NCI-H2227 (cell line): ENCODE measurements around the gene PLB1.

Experiments used
- DNase-seq: peaks from one replicate; lab custom pipeline; 2025; ENCODE audit not compliant: unreplicated experiment; lab: John Stamatoyannopoulos, UW

Gene PLB1

DNA sequence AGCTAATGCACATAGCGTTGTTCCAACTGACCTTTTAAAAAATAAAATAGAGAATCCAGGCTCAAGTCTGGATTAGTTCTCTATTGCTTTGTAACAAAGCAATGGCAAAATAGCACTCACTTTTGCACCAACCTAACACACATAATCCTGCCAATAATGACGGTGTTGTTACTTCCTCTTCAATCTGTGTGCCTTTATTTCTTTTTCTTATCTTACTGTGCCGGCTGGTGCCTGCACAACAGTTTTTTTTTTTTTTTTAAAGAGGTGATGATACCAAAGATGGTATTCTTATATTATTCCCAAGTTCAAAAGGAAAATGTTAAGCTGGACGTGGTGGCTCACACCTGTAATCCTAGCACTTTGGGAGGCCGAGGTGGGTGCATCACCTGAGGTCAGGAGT lies 3.4 kb downstream of the PLB1 start:
- DNase-seq, result no peak

- no peak for DNase-seq
Observed at GRCh38 chr2:28505361-28505760, 9.5 kb downstream of the PLB1 start.

DNA sequence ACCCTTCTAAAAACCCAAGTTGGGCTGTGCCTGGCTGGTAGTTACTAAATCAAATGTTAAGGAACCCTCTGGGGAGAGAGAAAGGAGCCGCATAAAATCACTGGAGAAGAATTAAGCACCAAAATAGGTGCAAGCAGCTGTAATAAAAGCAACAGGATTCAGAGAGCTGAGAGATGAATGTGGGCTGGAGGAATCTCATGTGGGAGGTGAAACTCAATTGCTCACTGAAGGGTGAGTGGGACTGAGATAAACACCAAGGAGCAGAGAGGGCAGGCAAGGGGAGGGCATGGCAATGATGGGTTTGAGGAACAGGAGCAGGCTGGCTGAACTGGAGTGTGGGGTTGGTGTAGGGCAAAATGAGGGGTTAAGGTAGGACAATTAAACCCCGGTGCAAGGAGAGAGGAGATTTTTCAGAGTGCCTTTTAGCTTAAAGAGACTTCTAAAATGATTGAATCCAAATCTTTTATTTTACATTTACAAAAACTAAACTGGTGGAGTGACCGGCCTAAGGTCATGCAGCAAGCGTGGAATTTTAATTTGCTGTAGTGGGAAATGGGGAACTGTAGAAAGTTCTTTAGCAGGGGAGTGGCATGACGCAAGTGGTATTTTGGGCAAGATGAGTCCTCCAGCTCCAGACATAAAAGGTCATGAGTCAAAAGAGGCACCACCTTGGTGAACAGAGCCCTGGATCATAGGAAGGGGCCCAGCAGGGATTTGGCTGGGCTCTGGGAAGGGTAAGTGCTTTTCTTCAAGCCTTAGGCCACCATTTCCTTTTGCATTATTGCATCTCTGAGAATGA lies 10.5 kb downstream of the PLB1 start:
- DNase-seq, result no peak

DNA sequence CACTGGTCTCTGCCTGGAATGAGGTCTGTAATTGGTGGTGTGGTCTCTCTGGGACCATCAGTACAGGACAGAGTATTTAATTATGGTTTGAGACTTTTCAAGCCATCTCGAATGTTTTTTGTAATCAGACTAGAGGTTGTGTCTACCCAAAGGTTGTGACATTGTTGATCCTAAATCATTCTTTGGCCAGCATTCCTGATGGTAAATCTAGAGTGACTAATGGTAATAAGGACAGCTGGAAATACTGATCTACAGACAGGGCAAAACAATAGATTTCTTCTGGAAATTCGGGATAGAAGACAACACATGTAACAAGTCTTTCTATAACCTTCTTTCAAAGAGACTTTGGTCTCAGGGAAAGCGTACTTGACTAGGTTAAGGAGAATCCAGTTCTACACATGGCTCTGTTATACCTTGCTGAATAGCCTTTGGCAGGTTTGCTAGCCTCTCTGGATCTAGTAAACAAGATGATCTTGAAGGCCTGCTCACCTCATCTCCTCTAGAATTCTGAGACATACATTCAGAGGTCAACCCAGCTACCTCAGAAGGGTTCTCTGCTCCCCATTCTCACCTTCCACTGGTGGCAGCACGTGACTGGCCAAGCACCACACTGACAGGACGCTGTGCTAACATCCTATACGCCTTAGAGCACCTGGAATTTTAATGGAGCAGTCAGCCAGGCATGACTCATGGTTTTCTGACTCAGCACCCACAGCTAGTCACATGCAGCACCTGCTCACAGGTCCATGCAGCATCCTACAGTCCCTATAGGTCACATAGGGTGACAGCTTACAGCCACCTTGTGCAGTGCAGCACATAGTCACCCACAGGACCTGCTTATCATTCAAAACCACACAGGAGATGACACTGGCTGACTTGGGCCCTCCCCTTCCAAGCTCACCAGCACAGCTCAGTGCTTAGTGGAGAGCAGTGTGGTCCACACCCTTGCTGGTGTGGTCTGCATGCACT lies 12.2 kb downstream of the PLB1 start:
- DNase-seq, result no peak

- DNase-seq, result no peak
Observed at GRCh38 chr2:28509361-28509760, 13.5 kb downstream of the PLB1 start.

DNA sequence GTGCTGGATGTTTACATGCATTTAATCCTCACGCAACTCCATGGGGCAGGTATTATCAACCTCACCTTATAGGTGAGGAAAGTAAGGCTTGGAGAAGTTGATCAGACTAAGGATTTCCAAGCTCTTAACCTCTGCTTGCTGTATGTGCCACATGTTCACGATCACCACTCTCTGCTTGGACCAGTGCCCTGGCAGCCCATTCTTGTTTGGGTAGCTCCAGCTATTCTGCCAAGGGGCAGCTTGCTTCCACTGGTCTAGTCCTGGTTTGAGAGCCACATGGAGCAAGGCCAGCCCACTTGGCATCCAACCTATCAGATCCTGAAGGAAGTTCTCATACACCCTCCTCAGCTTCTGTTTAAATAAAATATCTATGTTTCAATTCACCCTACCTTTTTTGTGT lies 14.3 kb downstream of the PLB1 start:
- DNase-seq, result no peak

- no peak for DNase-seq
Observed at GRCh38 chr2:28511871-28512606, 16.2 kb downstream of the PLB1 start.

GRCh38 chr2:28512607-28512965 lies 16.7 kb downstream of the PLB1 start:
- DNase-seq, result no peak

GRCh38 chr2:28513097-28513496 lies 17.2 kb downstream of the PLB1 start:
- no peak for DNase-seq

- DNase-seq, result no peak
Observed at GRCh38 chr2:28515176-28515751, 19.4 kb downstream of the PLB1 start.

DNA sequence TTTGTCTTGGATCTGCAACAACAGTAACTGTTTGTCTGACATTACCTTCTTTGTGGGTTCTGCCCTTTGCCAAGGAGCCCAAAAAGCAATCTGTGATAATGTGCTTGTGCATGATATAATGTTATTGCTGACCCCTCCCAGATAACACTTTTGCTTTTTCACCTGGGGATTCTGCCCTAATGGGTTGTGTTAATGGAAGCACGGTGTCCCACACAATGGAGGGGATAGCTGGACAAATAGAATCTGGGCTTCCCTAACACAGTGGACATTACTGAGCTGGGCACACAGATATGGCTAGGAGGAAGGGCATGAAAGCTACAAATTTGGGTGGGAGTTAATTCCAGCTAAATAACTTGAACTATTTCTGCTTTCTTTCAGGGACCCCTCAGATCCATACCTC lies 20.6 kb downstream of the PLB1 start:
- no peak for DNase-seq

DNA sequence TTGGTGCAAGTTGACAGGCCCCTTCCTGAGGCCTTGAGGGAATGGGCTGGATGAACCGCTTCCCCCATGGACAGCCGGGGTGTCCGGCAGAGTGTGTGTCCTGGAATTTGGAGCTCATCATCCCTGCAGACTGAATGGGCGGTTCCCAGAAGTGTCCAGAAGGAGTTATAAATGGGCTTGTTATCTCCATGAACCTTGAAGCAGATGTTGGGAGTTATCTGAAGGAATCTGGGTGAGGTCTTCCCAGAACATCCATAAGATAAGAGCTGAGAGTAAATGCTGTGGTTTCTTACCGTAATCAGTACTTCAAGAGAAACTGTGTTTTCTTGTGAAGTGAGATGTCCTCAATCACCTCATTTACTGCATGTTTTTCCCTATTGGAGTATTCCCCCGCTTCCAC lies 21.1 kb downstream of the PLB1 start:
- no peak for DNase-seq

DNA sequence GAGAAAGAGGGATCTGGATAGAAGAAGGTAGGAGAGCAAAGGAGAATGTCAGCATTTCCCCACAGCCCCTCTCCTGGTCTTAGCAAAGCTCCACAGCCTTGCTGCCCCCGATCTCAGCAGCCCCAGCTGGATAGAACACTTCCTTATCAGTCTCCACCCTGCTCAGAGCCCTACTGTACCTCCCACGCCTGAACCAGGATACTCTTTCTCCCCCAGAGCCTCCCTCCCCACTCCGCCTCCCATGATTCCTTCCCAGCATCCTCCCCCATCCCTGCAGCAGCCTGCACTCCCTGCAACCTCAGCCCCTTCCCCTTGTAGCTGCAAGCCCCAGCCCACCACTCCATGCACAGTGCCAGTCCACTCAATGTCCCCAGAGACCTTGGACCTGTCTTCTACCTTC lies 25.8 kb downstream of the PLB1 start:
- DNase-seq, result no peak

GRCh38 chr2:28522481-28522880 lies 26.6 kb downstream of the PLB1 start:
- DNase-seq, result no peak

GRCh38 chr2:28523902-28524301 lies 28.0 kb downstream of the PLB1 start:
- DNase-seq, result no peak

DNA sequence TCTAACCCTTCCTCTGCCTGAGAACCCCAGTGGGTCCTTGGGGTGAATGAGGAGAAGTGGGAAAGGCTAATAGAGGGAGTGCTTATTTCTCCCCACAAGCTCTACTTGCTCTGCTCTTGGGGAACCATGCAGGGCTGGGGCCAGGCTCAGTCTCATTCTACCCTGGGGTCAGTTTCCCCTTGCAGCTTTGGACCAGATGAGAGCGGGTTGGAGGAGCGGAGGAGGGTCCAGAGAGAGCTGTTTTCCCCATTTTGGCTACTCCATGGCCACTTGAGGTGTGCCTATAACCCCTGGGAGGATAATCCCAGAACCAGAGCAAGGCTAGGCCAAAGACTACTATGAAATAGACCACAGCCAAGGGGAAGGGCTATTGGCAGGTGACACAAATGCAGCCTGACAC lies 29.6 kb downstream of the PLB1 start:
- DNase-seq, result no peak

DNA sequence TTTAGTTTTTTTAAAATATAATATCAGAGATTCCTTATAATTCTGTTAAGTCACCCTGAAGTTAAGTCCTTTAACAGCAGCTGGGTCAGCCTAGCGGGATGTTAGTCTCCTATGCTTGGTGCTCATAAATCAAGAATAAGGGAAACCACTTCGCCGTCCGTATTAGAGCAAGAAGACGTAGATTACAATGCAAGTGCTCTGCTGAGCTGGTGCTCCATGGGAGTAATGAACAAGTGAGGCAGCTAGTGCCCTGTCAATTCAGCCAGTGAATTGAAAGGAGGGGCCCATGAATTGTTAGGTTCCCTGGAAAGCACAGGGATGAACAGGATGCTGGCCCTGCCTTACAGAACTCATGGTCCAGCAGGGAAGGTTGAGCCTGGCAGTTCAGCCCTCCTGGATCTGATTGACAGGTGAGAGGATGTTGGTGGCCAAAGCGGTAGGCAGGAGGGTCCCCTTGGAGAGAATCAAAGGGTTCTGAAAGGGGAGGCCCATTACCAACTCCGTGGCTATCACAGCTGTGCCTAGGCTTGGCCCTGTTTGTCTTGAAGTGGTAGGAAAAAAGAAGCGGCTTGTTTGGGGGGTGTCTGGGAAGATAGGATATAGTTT lies 30.8 kb downstream of the PLB1 start:
- DNase-seq, result no peak

- DNase-seq, result no peak
Observed at GRCh38 chr2:28527196-28527595, 31.3 kb downstream of the PLB1 start.

DNA sequence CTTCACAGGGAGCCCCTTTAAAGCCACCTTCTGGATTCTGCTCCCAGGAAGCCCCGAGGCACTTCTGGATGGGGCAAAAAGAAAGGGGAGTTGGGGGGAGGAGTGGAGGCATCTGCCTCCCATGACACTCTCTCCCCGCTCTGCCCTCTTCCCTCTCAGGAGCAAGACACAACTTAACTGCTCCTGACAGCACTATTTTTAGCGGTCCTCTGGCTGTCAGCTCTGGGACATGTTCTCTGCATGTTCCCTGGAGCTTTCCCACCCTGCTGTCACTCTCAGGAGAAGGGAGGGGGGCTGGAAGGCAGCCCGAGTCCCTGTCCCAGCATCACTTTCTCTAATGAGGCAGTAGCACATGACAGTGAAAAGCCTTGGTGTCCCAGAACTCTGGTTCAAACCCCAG lies 32.3 kb downstream of the PLB1 start:
- DNase-seq, result no peak

DNA sequence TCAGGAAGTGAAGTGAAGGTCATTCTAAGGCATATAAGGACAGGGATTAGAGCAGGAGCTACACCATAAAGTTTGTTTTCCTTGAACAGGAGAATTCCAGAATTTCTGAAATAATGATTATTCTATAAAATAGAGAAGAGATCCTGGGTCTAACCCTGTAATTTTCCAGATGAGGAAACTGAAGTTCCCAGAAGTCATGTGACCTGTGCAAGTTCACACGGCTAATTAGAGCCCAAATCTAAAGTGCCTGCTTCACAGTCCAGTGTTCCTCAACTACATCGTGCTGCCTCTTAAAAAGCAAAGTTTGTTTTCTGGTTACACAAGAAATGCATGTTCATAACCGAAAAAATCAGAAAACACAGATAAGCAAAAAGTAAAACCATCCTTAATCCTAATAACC lies 34.9 kb downstream of the PLB1 start:
- no peak for DNase-seq

- DNase-seq, result no peak
Observed at GRCh38 chr2:28532399-28532798, 36.5 kb downstream of the PLB1 start.
